Activated naive CD4-positive, alpha-beta T cell treated with anti-CD3 and anti-CD28 coated beads, Interleukin-2, amount 10 ng/mL, durations not matched to agents 7 days and 5 days (primary cell): ENCODE results near the gene ELOVL3.
A peak's percentile ranks its signal among the peaks of the same experiment; 100 is the strongest.
"Not testable (repeated sequence)": the region's sequence is repeated elsewhere in the genome, so short reads cannot be mapped to it uniquely, and the experiment has no call there.

ENCODE experiments used
- CTCF ChIA-PET: fragments of 350-600 bp; sonication (Branson Sonifier 250); formaldehyde crosslinking; loops from one replicate; lab custom pipeline; 2021; ENCODE audit warnings: antibody characterized with exemption; lab: Charles Lee
- DNase-seq: peaks from one replicate; pipeline ENCODE4 v3.0.0-alpha.2; 2020
- H3K27ac Mint-ChIP-seq: one replicate; pipeline ENCODE4 v1.8.0; 2021; ENCODE audit warnings: mild to moderate bottlenecking, moderate library complexity, mixed read lengths
- H3K27me3 Mint-ChIP-seq: one replicate; pipeline ENCODE4 v1.8.0; 2021; ENCODE audit warnings: mild to moderate bottlenecking, mixed read lengths
- H3K36me3 Mint-ChIP-seq: one replicate; pipeline ENCODE4 v1.8.0; 2021; ENCODE audit warnings: mixed read lengths
- H3K4me1 Mint-ChIP-seq: one replicate; pipeline ENCODE4 v1.8.0; 2021; ENCODE audit warnings: mixed read lengths
- H3K4me3 Mint-ChIP-seq: one replicate; pipeline ENCODE4 v1.8.0; 2021; ENCODE audit warnings: mild to moderate bottlenecking, moderate library complexity, mixed read lengths
- H3K9me3 Mint-ChIP-seq: one replicate; pipeline ENCODE4 v1.8.0; 2021; ENCODE audit warnings: mixed read lengths

ELOVL3 gene

DNA sequence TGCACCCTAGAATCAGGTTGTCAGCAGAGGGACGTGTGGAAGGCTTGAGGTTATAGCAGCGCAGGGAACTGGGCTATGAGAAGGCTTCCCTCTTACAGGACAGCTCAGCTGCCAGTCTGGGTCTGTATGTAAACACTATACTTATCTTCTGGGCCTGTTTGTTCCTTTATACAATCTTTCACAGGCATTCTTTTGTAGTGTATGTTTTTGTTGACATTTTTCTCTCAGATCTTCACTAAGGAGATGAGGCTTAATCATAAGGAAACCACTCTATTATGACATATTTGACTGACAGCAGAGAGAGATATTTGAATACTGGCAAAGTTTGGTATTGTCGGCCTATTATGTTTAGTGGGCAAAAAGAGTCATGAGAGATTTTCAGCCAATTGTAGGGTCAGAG, 20.2 kb downstream of the ELOVL3 start:
- CTCF ChIA-PET: interaction anchor here (1.6 to 4.4 kb wide), 3 partner anchors 15 to 105 kb away, joined by 6 to 24 read pairs (median 20); no protein-coding TSS in a partner anchor
- DNase-seq: no peak

DNA sequence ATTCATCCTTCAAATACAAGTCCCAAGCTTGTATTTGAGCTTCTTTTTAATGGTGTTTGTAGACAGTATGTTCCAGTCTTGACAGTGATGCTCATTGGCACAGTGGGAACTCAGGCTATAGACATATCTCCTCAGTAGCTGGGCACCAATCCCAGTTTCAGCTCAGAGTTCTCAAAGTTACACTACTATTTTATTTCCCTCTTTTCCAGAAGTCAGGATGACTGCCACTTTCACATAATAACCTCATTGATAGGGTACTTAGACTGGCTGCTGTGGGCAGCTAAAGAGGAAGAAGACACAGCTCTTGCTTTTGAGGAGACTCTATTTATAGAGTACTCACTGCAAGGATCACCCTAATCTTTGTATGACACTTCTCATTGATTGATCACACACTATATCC, 21.6 kb downstream of the ELOVL3 start:
- Mint-ChIP-seq H3K4me3 (peak overlapping the region; percentile 99), H3K4me1 (peaks cover 40% of the 10 kb centered on the region), H3K27me3 (peaks cover 3% of the 10 kb centered on the region), H3K36me3 (peaks cover 35% of the 10 kb centered on the region), H3K9me3 (no peaks in the 10 kb centered on the region), H3K27ac (no peak overlapping the region)
- no peak for DNase-seq
- CTCF ChIA-PET: interaction anchor here (1.1 to 4.4 kb wide), 2 partner anchors 16 to 103 kb away, joined by 3 to 20 read pairs; no protein-coding TSS in a partner anchor

More for the DNA sequence above, 20.2 kb downstream of the ELOVL3 start:
- peaks cover 18% of the 10 kb centered on the region for H3K27me3 Mint-ChIP-seq
- peaks cover 50% of the 10 kb centered on the region for H3K4me1 Mint-ChIP-seq
- H3K27ac Mint-ChIP-seq: peak overlapping the region; percentile 92
- no peaks in the 10 kb centered on the region for H3K9me3 Mint-ChIP-seq
- peaks cover 34% of the 10 kb centered on the region for H3K36me3 Mint-ChIP-seq
- H3K4me3 Mint-ChIP-seq: peak overlapping the region; percentile 99

DNA sequence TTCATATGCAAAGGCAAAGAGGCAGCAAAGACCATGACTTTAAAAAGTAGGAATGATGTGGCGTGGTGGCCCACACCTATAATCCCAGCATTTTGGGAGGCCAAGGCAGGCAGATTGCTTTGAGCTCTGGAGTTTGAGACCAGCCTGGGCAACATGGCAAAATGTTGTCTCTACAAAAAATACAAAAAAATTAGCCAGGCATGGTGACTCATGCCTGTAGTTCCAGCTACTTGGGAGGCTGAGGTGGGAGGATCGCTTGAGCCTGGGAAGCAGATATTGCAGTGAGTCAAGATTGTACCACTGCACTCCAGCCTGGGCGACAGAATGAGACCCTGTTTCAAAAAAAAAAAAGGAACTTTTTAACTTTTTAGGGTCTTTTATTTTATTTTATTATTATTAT, 26.4 kb downstream of the ELOVL3 start:
- H3K27ac Mint-ChIP-seq, H3K9me3 Mint-ChIP-seq, DNase-seq, H3K4me3 Mint-ChIP-seq, H3K27me3 Mint-ChIP-seq: not testable (repeated sequence)
- Mint-ChIP-seq H3K4me1 (peaks cover 10% of the 10 kb centered on the region), H3K36me3 (peaks cover 25% of the 10 kb centered on the region)
- CTCF ChIA-PET: interaction anchor here (0.6 to 1.4 kb wide), 4 partner anchors 14 to 84 kb away, joined by 3 to 5 read pairs (median 3); no protein-coding TSS in a partner anchor

DNA sequence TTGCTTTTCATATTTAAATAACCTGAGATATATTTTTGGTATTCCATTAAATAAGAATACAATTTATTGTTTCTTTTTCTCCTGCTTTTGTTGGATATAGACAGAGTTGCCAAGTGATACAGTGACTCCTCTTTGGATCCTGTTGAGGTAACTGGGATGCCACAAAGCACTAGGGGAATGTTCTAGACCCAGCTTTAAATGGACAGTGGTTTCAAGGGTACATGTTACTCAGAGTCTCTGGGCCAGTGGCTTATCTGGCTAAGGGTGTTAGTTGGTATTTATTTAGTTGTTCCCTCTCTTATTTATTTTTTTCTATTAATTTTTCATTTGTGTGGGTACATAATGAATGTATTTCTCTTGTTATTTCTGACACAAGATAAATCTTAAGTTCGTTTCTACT, 28.3 kb downstream of the ELOVL3 start:
- no peaks in the 10 kb centered on the region for H3K9me3 Mint-ChIP-seq
- H3K36me3 Mint-ChIP-seq: peaks cover 11% of the 10 kb centered on the region
- CTCF ChIA-PET: interaction anchor here (0.8 kb wide), 1 partner anchor 98 kb away, joined by 3 read pairs; no protein-coding TSS in a partner anchor
- no peaks in the 10 kb centered on the region for H3K4me1 Mint-ChIP-seq
- no peaks in the 10 kb centered on the region for H3K27me3 Mint-ChIP-seq
- H3K27ac Mint-ChIP-seq: no peak overlapping the region
- H3K4me3 Mint-ChIP-seq: no peak overlapping the region
- DNase-seq: no peak

- Mint-ChIP-seq H3K36me3 (peaks cover 17% of the 10 kb centered on the region), H3K27me3 (no peaks in the 10 kb centered on the region), H3K27ac (no peak overlapping the region), H3K4me1 (no peaks in the 10 kb centered on the region), H3K4me3 (no peak overlapping the region), H3K9me3 (no peaks in the 10 kb centered on the region)
- DNase-seq: no peak
- CTCF ChIA-PET: interaction anchor here (1.0 kb wide), 1 partner anchor 11 kb away, joined by 3 read pairs; no protein-coding TSS in a partner anchor
Observed at GRCh38 chr10:102255404-102255803, 29.3 kb downstream of the ELOVL3 start.

- CTCF ChIA-PET: no interaction called here
Observed at GRCh38 chr10:102261196-102261595, 35.1 kb downstream of the ELOVL3 start.

DNA sequence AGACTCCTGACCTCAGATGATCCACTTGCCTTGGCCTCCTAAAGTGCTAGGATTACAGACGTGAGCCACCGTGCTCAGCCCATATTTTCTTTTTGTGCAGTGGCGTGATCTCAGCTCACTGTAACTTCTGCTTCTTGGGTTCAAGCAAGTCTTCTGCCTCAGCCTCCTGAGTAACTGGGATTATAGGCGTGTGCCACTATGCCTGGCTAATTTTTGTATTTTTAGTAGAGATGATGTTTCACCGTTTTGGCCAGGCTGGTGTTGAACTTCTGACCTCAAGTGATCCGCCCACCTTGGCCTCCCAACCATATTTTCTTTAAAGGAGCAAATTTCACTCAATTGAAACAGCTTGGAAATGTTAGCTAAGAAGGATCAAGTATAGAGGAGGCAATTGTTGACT, 35.7 kb downstream of the ELOVL3 start:
- no peak overlapping the region for H3K27ac Mint-ChIP-seq
- no peaks in the 10 kb centered on the region for H3K27me3 Mint-ChIP-seq
- no peaks in the 10 kb centered on the region for H3K9me3 Mint-ChIP-seq
- no peak for DNase-seq
- CTCF ChIA-PET: interaction anchor here (0.7 to 1.3 kb wide), 2 partner anchors 30 to 48 kb away, joined by 3 read pairs; no protein-coding TSS in a partner anchor
- H3K4me3 Mint-ChIP-seq: no peak overlapping the region
- H3K4me1 Mint-ChIP-seq: peaks cover 4% of the 10 kb centered on the region
- H3K36me3 Mint-ChIP-seq: peaks cover 42% of the 10 kb centered on the region

More at GRCh38 chr10:102261196-102261595, 35.1 kb downstream of the ELOVL3 start:
- Mint-ChIP-seq H3K4me3 (no peak overlapping the region), H3K9me3 (no peaks in the 10 kb centered on the region), H3K4me1 (peaks cover 3% of the 10 kb centered on the region), H3K36me3 (peaks cover 41% of the 10 kb centered on the region), H3K27me3 (no peaks in the 10 kb centered on the region), H3K27ac (no peak overlapping the region)
- DNase-seq: no peak

DNA sequence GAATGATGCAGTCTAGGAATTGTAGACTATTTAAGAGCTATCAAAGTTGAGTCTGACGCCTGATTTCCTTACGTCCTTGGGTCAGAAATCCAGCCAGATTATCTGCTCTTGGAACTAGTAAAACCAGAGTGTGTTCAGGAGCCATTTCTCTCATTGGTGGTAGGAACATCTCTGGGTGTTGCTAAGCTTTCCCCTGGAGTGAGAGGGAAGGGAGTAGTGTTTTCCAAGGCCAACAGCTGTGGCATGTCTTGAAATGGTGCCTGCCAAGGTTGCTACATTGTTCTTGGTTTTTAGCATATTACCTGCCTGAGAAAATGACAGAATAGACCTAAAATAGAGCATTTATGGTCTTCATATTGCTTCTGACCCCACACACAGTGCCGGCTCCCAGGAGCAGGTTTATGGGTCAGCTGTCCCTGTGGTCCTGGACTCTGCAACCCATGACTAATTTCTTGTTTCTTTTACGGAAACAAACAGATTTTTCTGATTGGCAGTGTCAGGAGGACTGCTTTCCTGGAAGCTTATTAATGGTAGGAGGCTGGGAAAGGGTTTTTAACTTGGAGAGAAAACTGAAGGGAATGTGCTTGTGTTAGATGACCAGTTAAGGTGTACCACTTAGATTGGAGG, 36.8 kb downstream of the ELOVL3 start:
- CTCF ChIA-PET: interaction anchor here (1.3 kb wide), 1 partner anchor 47 kb away, joined by 3 read pairs; no protein-coding TSS in a partner anchor
- Mint-ChIP-seq H3K4me3 (no peak overlapping the region), H3K27me3 (no peaks in the 10 kb centered on the region), H3K27ac (no peak overlapping the region), H3K9me3 (no peaks in the 10 kb centered on the region), H3K36me3 (peaks cover 45% of the 10 kb centered on the region), H3K4me1 (peaks cover 7% of the 10 kb centered on the region)
- DNase-seq: no peak

GRCh38 chr10:102264371-102264770, 38.3 kb downstream of the ELOVL3 start:
- Mint-ChIP-seq H3K36me3 (peaks cover 53% of the 10 kb centered on the region), H3K27ac (no peak overlapping the region), H3K4me1 (peaks cover 11% of the 10 kb centered on the region), H3K9me3 (no peaks in the 10 kb centered on the region), H3K4me3 (no peak overlapping the region), H3K27me3 (no peaks in the 10 kb centered on the region)
- no peak for DNase-seq
- CTCF ChIA-PET: no interaction called here

GRCh38 chr10:102266670-102267069, 40.6 kb downstream of the ELOVL3 start:
- CTCF ChIA-PET: interaction anchor here (0.5 to 1.9 kb wide), 4 partner anchors 11 to 213 kb away, joined by 3 to 4 read pairs (median 4); no protein-coding TSS in a partner anchor
- no peak for DNase-seq
- Mint-ChIP-seq H3K4me1 (peaks cover 12% of the 10 kb centered on the region), H3K4me3 (no peak overlapping the region), H3K27ac (no peak overlapping the region), H3K36me3 (peaks cover 39% of the 10 kb centered on the region), H3K27me3 (no peaks in the 10 kb centered on the region), H3K9me3 (no peaks in the 10 kb centered on the region)

DNA sequence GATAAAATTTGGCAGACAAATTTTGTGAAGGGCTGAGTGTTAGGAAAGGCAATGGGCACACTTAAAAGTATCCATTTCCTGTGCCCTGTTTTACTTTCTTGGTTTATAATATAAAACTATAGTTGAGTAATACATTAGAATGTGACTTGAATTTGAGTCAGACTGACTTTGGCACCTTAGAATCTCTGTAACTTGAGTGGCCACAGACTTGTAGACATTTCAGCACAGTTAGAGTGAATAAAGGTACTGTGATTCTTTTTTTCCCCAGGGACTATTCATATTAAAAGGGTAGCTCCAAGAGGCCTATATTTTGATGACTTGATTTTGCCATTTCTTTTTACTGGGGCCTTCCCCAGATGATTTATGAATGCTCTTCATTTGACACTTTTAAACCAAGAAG, 41.6 kb downstream of the ELOVL3 start:
- CTCF ChIA-PET: interaction anchor here (0.6 to 1.9 kb wide), 8 partner anchors 12 to 212 kb away, joined by 3 to 6 read pairs (median 4); no protein-coding TSS in a partner anchor
- Mint-ChIP-seq H3K4me3 (no peak overlapping the region), H3K36me3 (peaks cover 30% of the 10 kb centered on the region), H3K27me3 (no peaks in the 10 kb centered on the region), H3K4me1 (peaks cover 21% of the 10 kb centered on the region), H3K27ac (no peak overlapping the region), H3K9me3 (no peaks in the 10 kb centered on the region)
- no peak for DNase-seq

DNA sequence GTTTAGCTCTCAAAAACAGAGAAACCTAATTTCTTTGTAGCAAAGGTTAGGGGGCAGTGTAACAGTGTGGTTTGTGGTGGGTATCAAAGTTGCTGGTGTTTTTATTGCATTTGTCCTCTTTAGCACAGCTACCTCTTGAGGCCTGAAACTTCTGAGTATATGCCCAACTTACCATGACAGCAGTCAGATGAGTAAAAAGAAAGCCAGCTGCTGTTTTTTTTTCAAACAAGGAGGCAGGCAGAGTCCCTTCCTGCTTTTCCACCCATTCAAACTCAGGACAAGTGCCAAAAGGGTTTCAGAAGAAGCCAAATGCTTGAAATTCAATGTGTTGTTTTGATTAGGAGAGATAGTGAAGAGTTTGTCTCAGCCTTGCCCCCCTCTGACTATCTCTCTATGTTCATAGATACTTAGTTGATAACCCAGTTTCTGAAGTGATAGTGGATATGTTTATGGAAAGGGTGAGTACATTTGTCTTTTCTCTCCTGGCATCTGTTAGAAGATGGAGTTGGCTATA, 42.3 kb downstream of the ELOVL3 start:
- Mint-ChIP-seq H3K27me3 (no peaks in the 10 kb centered on the region), H3K27ac (no peak overlapping the region), H3K9me3 (no peaks in the 10 kb centered on the region), H3K4me1 (peaks cover 23% of the 10 kb centered on the region), H3K4me3 (no peak overlapping the region), H3K36me3 (peaks cover 25% of the 10 kb centered on the region)
- CTCF ChIA-PET: interaction anchor here (0.6 to 1.5 kb wide), 7 partner anchors 11 to 99 kb away, joined by 3 to 6 read pairs (median 3); no protein-coding TSS in a partner anchor
- DNase-seq: no peak

DNA sequence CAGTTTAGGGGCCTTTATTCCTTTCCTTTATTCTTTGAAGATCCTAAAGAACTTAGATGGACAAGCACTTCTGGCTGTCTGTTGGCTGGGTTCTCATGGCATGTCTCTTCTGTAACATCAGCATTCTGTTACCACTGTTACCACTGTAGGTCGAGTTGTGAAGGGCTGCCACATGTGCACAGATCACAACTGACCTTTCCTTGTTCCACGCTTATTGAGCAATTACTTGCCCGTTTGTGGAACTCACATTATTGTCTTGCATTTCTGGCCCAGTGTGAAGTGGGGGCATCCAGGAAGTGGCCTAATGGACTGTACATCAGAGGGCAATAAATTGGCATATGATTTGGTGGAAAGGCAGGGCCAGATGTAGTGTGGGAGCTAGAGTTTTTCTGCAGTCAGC, 42.9 kb downstream of the ELOVL3 start:
- Mint-ChIP-seq H3K4me1 (peaks cover 24% of the 10 kb centered on the region), H3K36me3 (peaks cover 24% of the 10 kb centered on the region), H3K27ac (no peak overlapping the region), H3K4me3 (no peak overlapping the region), H3K9me3 (no peaks in the 10 kb centered on the region), H3K27me3 (no peaks in the 10 kb centered on the region)
- CTCF ChIA-PET: interaction anchor here (1.1 to 1.5 kb wide), 3 partner anchors 39 to 78 kb away, joined by 3 to 4 read pairs (median 3); no protein-coding TSS in a partner anchor
- no peak for DNase-seq

DNA sequence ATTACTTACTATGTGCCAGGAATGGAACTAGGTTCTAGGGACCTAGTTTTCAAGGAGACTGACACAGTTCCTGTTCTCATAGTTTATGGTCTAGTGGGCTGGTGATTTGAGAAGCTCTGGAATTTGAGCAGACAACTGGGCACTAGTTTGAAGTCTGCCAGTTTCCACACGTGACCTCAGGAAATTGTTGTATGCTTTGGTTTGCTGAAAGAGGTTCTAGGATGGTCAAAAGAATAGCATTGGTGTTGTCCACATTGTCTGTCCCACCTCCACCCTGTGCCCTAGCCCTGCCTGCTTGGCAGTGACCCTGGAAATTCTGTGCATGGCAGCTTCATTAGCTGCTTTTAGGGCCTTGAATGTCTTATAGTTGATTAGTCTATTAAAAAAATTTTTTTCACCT, 48.0 kb downstream of the ELOVL3 start:
- peaks cover 17% of the 10 kb centered on the region for H3K4me1 Mint-ChIP-seq
- no peak for DNase-seq
- H3K4me3 Mint-ChIP-seq: no peak overlapping the region
- H3K27ac Mint-ChIP-seq: no peak overlapping the region
- no peaks in the 10 kb centered on the region for H3K27me3 Mint-ChIP-seq
- CTCF ChIA-PET: no interaction called here
- H3K9me3 Mint-ChIP-seq: no peaks in the 10 kb centered on the region
- H3K36me3 Mint-ChIP-seq: peaks cover 14% of the 10 kb centered on the region
